Posterior cingulate gyrus (tissue), 11 donors: Measurements from ENCODE around the gene GLRX3.
A peak's percentile ranks its signal among the peaks of the same experiment; 100 is the strongest.
"Not testable (repeated sequence)": the region's sequence is repeated elsewhere in the genome, so short reads cannot be mapped to it uniquely, and the experiment has no call there.

Experiments used
- DNase-seq, 10 donors: peaks; one replicate each; pipeline versions ENCODE4 v3.0.0 to v3.0.0-alpha.2; 2020 to 2021; ENCODE audit warnings: mixed read lengths in 3 of 10
- intact Hi-C: fragments of 100-400 bp; cut with DNase I; formaldehyde crosslinking; loops from one replicate; pipeline ENCODE4 v1.15.1; 2023

GLRX3 gene

GRCh38 chr10:130136226-130137089 is at the start of gene GLRX3:
Gene GLRX3 (plus strand): TSS chr10:130136391. CDS start chr10:130136421, 30 bp downstream.
- intact Hi-C loops, result loop anchor here (1.0 kb wide), 1 partner anchor 25 kb away; no protein-coding TSS in a partner anchor
- DNase-seq, result peak; percentile 74 to 98 (median 88)

GRCh38 chr10:130090565-130090964 is 45.6 kb upstream of the GLRX3 start:
- intact Hi-C loops, result not testable (repeated sequence)

GRCh38 chr10:130099344-130099743 is 36.8 kb upstream of the GLRX3 start:
- intact Hi-C loops, result no loop called here

More at GRCh38 chr10:130090565-130090964, 45.6 kb upstream of the GLRX3 start:
- DNase-seq, result not testable (repeated sequence)

DNA sequence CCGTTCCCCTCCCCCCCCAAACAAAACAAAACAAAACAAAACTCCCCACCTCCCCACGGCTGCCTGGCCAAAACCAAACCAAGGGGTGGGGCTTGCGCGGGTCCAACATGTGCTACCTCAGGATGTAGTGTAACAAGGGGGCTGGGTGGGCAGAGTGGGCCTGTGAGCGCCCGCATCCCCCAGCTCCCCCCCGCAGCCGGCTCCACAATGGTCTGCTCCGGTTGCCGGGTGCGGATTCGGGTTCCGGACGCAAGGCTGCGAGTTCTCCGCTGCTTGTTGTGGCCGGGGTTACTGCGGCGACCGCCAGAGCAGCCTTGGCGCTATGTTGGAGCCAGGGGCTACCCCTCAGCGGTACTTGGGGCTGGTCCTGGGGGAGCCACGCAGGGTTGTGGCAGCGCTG is 30.5 kb upstream of the GLRX3 start:
- DNase-seq, result no peak
- intact Hi-C loops, result no loop called here

More at GRCh38 chr10:130099344-130099743, 36.8 kb upstream of the GLRX3 start:
- no peak for DNase-seq

DNA sequence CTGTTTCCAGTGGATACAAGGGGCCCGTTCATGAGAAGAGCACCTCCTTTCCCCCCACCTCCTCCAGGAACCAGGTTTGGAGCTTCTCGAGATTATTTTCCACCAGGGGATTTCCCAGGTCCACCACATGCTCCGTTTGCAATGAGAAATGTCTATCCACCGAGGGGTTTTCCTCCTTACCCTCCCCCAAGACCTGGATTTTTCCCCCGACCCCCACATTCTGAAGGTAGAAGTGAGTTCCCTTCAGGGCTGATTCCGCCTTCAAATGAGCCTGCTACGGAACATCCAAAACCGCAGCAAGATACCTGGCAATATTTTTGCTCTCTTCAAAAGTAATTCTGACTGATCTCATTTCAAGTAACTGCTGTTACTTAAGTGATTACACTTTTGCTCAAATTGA is 28.0 kb upstream of the GLRX3 start:
- intact Hi-C loops, DNase-seq: not testable (repeated sequence)

DNA sequence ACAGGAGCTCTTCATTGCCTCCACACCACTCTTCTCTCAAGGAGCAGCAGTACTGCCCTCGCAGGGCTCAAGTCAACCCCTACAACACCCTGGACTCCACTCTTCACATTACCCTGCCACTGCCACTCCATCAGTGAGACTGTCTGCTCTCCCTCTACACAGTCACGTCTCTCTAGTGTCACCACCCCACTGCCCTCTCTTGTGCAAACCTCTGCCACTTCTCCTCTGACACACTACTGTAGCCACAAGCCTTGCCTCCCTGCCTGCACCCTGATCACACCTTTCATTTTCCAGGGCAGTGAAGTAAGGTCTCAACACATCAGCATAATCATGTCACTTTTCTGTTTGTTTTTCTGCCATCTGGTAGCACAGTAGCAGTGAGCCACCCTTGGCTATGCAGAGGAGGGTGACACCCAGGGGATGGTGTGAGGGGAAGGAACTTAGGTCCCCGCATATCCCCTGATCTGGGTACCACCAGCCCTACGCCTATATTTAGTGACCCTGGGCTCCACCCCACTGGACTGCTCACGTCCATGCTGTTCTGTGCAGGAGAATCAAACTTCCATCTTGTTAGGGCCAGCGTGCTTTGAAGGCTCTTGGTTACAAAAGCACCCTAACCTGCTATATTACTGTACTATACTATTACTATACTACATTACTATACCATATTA is 27.1 kb upstream of the GLRX3 start:
- no peak for DNase-seq
- intact Hi-C loops, result no loop called here

DNA sequence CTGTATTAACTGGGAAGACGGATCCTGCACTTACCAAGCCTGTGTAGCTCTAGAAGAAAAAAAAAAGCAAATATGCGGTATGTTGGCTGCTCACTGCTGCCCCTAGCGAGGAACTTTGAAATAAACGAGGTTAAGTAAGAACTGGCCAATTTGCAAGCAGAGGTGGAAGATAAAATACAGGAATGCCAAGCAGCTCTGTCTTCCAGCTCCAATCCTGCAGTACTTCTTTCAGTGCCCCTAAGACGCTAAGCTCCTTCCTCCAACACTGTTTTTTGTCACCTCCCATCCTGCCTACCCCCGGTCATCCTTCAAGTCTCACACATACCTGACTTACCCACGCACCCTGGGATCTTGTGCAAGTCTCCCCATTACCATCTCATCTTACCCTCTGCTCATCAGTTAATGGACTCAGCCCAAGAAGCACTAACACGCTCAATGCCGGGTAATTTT is 26.4 kb upstream of the GLRX3 start:
- peak in 7 of 10 donors; percentile 29 to 84 (median 62) for DNase-seq
- intact Hi-C loops, result loop anchor here (5.0 to 10.0 kb wide), 2 partner anchors 67 to 645 kb away; partner anchors contain the start of gene MGMT

GRCh38 chr10:130110246-130111112 is 25.7 kb upstream of the GLRX3 start, which contains the start of gene C10orf143:
Gene C10orf143 (minus strand): TSS chr10:130110830. CDS start chr10:130110772, 58 bp downstream.
- DNase-seq, result peak; percentile 96 to 100 (median 98)
- intact Hi-C loops, result loop anchor here (1.0 to 10.0 kb wide), 4 partner anchors 17 to 646 kb away; partner anchors contain the start of genes GLRX3 and MGMT

DNA sequence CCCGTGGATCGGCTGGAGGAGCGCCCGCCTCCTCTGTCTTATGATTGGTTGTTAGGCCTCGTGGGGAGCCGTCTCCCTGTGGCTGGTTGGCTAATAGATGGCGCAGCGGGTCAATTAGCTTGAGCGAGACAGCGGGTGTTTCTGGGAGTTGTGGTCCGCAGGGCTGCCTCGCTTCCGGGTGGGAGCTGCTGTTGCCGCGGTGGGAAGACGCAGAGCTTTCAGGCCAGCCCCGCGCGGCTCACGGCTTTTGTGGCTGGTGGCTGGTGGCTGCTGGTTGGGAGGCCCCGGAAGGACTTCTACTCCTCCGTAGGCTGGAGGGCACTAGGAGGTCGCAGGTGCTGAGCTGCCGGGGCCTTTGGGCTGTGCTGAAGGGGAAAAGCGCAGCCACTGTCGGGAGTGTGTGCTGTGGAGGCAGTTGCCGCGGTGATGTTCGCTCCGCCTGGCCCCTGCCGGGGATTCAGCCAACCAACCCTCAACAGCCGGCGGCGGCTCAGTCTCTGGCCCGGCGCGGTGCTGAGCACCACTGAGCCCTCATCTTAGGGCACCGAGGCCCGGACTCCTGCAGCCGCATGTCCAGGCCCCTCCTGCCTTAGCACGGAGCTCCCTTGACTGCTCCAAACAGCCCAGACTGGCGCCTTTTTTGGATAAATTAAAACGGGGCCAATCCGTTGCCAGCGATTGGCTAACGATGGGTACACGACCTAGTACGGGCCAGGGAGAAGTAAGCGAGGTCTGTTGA is 24.9 kb upstream of the GLRX3 start:
- intact Hi-C loops, result loop anchor here (1.0 to 10.0 kb wide), 4 partner anchors 16 to 646 kb away; partner anchors contain the start of genes GLRX3 and MGMT

DNA sequence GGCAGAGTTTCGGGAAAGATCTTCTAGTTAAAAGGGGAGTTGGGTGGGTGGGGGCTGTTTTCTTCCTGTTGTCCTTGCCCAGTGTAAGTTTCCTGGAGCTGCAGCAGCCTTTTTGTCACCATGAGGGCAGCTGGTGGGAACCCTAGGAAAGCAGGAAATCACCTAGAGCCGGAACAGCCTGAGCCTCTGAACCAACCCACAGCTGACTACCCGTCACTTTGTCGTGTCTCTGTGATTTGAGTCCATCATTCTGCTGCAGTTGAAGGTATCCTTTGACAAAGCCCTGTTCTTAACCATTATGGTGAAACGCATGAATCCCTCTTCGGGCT is 24.4 kb upstream of the GLRX3 start:
- intact Hi-C loops, result loop anchor here (1.0 to 10.0 kb wide), 4 partner anchors 15 to 647 kb away; partner anchors contain the start of genes GLRX3 and MGMT

More for the DNA sequence above, 24.9 kb upstream of the GLRX3 start:
- DNase-seq, result peak; percentile 95 to 100 (median 97)

DNA sequence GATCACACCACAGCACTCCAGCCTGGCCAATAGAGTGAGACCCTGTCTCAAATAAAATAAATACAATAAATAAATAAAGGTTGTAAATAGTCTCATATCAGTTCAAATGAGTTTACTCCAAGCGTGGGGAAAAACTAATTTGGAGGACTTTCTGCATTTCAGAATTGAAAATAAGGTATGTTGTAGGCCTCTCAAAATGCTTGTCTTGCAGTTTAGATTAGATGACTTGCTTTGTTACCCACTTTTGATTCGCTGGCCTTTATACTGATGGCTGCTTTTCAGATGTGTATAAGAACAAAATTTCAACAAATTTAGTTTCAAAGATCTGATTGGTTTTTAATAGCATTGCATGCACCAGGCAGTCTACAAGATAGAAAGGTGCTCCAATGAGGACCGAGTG is 23.4 kb upstream of the GLRX3 start:
- no peak for DNase-seq
- intact Hi-C loops, result loop anchor here (5.0 to 10.0 kb wide), 2 partner anchors 64 to 648 kb away; partner anchors contain the start of gene MGMT

More for the DNA sequence above, 24.4 kb upstream of the GLRX3 start:
- no peak for DNase-seq

GRCh38 chr10:130116942-130117341 is 19.2 kb upstream of the GLRX3 start:
- intact Hi-C loops, result loop anchor here (10.0 kb wide), 1 partner anchor 652 kb away; the partner anchor contains the start of gene MGMT
- DNase-seq, result not testable (repeated sequence)

GRCh38 chr10:130117535-130117934 is 18.7 kb upstream of the GLRX3 start:
- not testable (repeated sequence) for DNase-seq
- intact Hi-C loops, result loop anchor here (10.0 kb wide), 1 partner anchor 653 kb away; the partner anchor contains the start of gene MGMT

DNA sequence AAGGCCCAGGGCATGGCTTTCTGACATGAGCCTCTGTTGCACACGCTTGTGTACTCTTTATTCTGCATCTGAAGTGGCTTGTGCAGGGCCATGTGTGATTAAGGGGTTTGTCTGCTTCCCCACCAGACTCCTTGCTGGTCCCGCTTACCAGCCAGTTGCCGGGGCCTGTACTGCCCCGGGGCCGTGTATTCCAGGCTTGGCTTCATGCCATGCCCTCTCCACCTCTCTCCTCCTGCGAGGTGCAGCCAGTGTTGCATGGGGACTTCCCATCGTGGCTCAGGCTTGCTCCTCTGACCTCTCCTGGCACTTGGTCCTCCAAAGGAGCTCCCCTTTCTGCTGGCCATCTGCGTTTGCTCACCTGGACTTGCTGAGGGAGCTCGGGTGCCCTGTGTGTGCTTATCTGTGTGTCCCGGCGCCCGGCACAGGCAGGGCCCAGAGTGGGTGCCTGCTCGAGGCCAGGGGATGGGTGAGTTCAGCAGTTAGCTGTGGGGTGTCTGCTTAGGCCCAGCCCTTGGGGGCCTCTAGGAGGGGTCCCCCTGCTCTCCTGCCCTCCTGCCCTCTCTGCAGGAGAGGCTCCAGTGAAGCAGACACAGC is 14.6 kb upstream of the GLRX3 start:
- DNase-seq, result peak in 1 of 10 donors; percentile 59
- intact Hi-C loops, result no loop called here

GRCh38 chr10:130127364-130128061 is 8.7 kb upstream of the GLRX3 start:
- intact Hi-C loops, result loop anchor here (1.0 to 5.0 kb wide), 2 partner anchors 16 to 1095 kb away; no protein-coding TSS in a partner anchor

DNA sequence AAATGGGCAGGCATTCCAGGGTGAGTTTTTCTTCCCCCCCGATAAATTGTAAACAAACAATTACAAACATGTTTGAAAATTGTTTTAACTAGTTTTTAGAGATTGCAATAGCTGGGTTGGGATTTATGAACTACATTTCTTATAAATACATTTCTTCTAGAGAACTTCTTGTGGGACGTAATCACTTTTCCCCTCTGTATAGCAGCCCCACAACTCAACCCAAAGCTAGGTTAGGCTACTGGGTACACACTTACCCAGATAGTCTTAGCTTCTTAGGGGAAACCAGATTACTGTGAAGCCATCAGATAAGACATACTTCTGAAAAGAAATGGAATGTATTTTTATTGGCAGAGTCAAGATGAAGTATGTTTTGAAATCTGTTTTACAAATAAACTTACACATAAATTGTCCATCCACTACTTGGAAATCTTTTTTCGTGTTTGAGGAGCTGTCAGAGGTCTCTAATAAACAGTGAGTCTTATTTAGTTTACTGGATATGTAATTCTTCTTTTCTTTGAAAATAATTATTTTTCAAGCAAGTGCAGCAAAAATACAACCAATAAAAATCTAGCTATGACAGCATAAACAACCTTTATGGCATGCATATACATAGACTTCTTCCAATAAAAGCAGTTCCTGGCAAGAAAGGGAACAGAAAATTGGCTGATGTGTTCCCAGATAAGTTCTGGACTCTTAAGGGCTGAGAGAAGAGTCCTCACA is 8.0 kb upstream of the GLRX3 start:
- intact Hi-C loops, result loop anchor here (5.0 kb wide), 1 partner anchor 1096 kb away; no protein-coding TSS in a partner anchor
- no peak for DNase-seq

More at GRCh38 chr10:130127364-130128061, 8.7 kb upstream of the GLRX3 start:
- DNase-seq, result peak in 8 of 10 donors; percentile 38 to 93 (median 60)

- no peak for DNase-seq
- intact Hi-C loops, result loop anchor here (5.0 kb wide), 1 partner anchor 1097 kb away; no protein-coding TSS in a partner anchor
Observed at GRCh38 chr10:130128922-130129321, 7.3 kb upstream of the GLRX3 start.
